PC-9 (cell line): Measurements from ENCODE around the gene OPN3.

Experiments
- EZH2 ChIP-seq: fragments of 200-600 bp; sonication (generic); IDR thresholded peaks from 2 replicates; pipeline ENCODE4 v1.8.0; 2017; ENCODE audit warnings: antibody characterized with exemption, low read depth
- TF ChIP-seq, protein P1 (sequence below): fragments of 200-600 bp; sonication (generic); conservative IDR thresholded peaks from 2 replicates; pipeline ENCODE4 v1.6.1; 2017; ENCODE audit warnings: mixed run types, antibody characterized with exemption, mild to moderate bottlenecking, moderate library complexity

DNA sequence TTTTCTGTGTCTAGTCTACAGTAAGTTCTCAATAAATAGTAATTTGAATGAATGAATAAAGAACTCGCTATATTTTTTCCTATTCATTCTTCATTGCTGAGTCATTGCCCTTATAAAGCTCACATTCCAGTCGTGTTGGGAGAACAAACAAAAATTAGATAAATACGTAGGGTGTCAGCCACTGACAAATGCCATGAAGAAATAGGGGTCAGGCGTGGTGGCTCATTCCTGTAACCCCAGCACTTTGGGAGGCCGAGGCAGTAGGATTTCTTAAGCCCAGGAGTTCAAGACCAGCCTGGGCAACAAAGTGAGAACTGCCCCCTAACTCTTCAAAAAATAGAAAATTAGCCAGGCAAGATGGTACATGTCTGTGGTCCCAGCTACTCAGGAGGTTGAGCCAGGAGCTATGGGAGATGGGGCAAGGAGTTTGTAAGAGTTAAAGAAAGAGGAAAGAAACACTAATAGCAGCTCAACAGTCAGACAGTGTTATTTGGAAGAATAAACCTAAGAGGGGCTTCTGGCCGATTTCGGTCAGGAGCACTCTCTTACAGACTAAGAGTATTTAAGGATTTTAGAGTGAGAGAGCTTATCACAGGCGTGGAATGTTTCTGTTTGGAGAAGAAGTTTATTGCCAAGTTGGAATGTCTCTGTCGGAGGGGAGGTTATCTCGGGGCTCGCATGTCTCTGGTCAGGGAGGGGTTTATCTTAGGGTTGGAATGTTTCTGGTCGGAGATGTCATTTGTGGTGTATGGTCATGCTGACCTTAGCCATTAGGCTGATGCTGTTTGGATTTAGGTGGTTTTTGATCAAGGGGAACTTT, 1.8 kb upstream of the OPN3 start:
- TF ChIP-seq, protein P1, sequence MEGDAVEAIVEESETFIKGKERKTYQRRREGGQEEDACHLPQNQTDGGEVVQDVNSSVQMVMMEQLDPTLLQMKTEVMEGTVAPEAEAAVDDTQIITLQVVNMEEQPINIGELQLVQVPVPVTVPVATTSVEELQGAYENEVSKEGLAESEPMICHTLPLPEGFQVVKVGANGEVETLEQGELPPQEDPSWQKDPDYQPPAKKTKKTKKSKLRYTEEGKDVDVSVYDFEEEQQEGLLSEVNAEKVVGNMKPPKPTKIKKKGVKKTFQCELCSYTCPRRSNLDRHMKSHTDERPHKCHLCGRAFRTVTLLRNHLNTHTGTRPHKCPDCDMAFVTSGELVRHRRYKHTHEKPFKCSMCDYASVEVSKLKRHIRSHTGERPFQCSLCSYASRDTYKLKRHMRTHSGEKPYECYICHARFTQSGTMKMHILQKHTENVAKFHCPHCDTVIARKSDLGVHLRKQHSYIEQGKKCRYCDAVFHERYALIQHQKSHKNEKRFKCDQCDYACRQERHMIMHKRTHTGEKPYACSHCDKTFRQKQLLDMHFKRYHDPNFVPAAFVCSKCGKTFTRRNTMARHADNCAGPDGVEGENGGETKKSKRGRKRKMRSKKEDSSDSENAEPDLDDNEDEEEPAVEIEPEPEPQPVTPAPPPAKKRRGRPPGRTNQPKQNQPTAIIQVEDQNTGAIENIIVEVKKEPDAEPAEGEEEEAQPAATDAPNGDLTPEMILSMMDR = no peak
- no peak for TF ChIP-seq EZH2
